ENCODE results near the gene XRCC3.
A peak's percentile ranks its signal among the peaks of the same experiment; 100 is the strongest.

The XRCC3 gene

GRCh38 chr14:103715052-103716000, at the start of gene XRCC3, which contains the start of gene ZFYVE21:
XRCC3 (minus strand) TSS chr14:103715451; CDS start chr14:103711087, 4,364 bp downstream.
ZFYVE21 (plus strand) TSS chr14:103715810; CDS start chr14:103715842, 32 bp downstream.
- DNase-seq, result peak; percentile 99

DNA sequence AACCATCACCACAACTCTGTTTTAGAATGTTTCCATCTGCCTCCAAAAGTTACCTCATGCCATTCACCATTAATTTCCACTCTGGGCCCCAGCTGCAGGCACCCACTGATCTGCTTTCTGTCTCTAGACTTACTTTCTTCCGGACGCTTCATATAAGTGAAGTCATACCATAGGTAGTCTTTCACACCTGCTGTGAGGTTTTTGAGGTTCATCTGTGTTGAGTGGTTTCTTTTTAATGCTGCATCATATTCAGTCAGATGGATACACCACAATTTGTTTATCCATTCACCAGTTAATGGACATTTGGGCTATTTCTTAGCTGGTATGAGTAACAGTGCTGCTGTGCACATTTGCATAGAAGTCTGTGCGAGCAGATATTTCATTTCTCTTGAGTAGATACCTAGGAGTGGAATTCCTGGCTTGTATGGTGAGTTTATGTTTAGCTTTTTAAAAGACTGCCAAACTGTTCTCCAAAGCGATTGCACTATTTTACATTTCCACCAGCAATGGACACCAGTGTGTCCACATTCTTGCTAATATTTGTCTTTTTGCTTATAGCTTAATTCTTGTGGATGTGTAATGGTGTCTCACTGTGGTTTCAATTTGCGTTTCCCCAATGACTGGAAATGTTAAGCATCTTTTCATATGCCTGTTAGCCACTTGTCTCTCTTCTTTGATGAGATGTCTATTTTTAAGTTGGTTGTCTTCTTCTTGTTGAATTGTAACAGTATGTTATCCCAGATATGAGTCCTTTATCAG, 48.7 kb upstream of the XRCC3 start:
- no peak for DNase-seq

- no peak for DNase-seq
Observed at GRCh38 chr14:103762541-103762940, 47.3 kb upstream of the XRCC3 start.

DNA sequence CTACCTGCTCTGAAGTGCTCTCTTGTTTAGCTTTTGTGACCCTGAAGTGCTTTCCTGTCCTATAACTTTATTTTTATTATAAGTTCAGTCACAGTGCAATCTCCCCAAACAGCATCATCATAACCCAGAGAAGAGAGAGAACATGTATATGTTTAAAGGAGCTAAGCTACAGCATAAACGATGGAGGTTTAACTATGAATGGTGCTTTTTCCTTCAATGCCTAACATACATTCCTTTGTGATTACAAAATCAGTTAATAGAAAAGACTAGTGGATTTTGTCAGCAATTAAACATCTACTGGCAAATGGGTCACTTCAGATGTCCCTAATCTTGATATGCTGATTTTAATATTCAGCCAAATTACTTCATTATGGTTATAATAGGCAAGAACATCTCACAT, 46.8 kb upstream of the XRCC3 start:
- DNase-seq, result no peak

DNA sequence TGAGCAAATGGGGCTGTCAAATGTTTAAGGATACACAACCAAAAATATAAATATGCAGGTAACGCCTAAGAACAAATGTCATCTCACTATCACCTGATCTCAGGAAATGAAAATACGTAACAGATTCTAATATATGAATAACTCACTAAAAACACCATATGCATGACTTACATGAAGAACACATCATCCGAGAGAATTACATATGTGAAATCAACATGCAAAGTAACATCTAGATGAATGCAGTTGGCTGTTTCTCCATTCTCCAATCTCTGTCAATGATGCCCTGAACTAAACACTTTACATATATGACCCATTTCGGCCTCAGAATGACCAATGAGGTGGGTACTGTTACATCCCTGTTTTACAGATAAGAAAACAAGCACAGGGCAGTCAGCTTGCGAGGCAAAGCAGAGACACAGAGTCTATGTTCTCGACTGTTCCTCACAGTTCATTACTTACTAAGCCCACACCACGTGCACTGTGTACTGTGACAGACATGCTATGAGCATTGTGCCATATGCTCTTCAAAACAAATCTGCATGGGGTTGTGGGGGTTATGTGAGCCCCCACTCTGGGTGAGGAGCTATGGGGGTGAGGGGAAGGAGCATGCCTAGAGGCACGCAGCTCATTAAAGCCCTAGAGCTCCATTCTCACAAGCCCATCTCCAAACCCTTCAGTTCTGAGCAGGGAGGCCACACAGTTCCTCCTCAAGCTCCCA, 43.0 kb upstream of the XRCC3 start:
- DNase-seq, result no peak

- no peak for DNase-seq
Observed at GRCh38 chr14:103755060-103755459, 39.8 kb upstream of the XRCC3 start.

DNA sequence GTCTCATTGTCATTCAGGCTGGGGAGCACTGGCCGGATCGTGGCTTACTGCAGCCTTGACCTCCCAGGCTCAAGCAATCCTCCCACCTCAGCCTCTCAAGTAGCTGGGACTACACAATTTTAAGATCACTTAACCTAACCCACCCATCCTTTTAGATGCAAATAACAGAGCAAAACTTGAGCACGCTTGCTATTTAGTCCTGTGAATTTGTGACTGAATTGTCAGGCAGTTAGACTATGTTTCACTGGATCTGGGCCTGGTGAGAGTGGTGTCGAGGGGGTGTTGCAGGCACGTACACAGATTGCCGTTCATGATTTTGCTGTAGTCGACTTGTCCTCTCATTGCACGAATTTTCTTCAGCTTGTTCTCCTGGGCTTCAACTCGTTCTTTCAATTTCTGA, 38.5 kb upstream of the XRCC3 start:
- DNase-seq, result no peak

DNA sequence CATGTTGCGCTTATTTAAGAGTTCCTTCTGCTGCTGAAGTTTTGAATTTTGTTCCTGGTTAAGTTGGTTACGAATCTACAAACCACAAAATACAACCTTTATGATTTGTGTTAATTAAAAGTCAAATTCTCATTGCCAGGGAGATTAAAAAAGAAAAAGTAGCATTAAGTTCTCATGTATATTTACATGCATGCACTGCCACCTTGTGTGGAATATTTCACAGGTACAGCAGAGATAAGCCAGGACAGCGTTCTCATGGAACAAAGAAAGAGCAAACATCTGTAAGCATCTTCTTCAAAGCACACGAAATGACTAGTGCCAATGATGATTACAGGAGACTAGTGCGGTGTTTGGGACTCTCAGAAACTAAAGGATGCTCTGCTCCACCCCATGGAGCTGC, 34.6 kb upstream of the XRCC3 start:
- no peak for DNase-seq

GRCh38 chr14:103749452-103749851, 34.2 kb upstream of the XRCC3 start:
- DNase-seq, result no peak

- DNase-seq, result peak; percentile 80
Observed at GRCh38 chr14:103748534-103748857, 33.2 kb upstream of the XRCC3 start.

GRCh38 chr14:103746701-103747100, 31.4 kb upstream of the XRCC3 start:
- no peak for DNase-seq

GRCh38 chr14:103745424-103745823, 30.2 kb upstream of the XRCC3 start:
- DNase-seq, result no peak

DNA sequence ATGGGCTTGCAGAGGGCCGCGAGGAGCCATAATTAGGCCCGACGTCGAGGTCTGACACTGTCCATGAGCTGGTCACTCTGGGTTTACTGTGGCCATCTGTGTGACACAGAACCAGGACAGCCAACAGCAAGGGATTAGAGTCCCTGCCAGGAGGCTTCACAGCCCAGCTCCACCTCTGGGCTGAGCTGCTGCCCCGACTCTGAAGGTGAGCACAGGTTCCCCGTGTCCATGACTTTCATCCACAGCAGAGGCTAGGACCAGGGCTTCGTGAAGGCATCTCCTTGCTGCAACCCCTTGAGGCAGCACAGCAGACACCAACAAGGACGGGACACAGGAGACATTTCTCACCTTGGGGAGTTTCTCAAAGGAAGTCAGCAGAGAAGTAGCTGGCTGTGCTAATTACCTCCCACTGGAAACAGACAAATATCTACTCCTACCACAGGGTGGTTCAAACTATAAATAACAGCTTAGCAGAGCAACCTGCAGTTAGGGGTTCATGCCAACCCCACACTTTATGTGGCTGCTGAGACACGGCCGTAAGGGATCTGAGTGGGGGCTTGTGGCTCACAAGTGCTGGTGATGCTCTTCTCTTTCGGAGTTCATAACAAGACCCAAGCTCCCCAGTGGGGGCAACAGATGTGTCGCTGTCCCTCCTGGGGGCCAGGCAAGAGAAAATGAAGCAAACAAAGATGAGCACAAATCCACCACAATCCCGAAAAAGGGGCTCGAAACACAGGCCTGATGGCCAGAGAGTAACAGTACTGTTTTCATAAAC, 29.6 kb upstream of the XRCC3 start:
- no peak for DNase-seq

- DNase-seq, result no peak
Observed at GRCh38 chr14:103743691-103744090, 28.4 kb upstream of the XRCC3 start.

DNA sequence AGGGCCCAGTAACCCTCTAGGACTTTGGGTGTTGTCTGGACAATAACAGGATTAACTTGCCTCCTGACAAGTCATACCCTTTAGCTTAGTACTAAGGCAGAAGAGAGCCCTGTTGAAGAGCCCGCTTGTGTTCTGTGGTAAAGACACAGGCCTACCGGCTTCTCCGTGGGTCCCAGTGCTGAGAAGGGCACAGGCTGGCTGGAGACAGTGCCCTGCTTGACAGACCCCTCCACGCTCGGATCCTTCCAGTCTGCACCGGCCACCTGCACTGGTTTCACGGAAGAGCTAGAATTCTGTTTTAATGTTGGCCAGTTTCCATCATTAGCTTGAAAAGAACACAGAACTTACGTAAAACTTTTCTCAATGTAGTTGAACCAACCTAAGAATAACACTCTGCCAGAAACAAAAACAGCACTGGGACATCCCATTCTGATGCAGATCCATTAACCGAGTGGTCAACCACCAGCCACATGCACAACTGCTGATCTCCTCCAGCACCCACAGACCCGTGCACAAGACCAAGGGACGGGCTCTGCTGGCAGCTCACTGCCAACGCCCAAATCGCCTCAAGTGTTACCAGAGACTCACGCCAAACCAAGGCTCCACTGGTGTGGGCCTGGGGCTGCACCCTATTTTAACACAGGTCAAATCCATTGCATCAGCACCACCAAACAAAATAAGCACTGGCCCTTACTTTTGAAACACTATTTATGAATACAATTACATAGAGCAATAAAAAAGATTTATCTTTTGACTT, 27.4 kb upstream of the XRCC3 start:
- no peak for DNase-seq

- DNase-seq, result no peak
Observed at GRCh38 chr14:103741876-103742275, 26.6 kb upstream of the XRCC3 start.

DNA sequence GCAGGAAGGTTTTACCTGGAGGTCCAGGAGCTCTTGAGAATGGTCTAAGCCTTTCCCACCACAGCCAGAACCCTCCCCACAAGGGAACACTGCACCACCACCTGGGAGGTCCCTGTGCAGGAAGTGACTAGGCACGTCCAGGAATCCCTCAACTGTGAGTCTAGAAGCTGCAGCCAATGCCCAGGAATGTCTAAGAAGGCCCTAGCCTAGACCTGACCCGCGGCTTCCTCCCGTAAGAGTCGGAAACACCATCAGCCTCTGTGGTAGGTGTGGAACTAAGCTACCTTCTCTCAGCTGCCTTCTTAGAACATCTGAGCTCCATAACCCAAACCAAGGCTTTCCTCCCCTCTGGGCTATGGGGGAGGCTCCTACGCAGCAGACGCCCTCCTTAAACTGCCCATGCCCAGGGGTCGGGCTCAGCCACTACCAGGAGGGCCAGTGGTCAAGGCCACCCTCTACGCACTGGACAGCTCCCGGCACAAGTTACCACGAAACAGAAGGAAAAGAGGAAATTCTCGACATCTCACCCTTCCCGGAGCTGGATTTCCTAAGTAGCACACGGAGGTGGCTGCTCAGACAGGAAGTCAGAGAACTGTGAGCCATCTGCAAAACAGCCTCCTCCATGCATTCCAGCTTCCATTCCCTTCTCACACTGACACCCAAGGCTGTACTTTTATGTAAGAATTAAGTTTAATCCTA, 25.9 kb upstream of the XRCC3 start:
- DNase-seq, result no peak

- no peak for DNase-seq
Observed at GRCh38 chr14:103739793-103740501, 24.7 kb upstream of the XRCC3 start.

GRCh38 chr14:103739466-103739792, 24.2 kb upstream of the XRCC3 start:
- DNase-seq, result no peak

GRCh38 chr14:103738701-103739451, 23.6 kb upstream of the XRCC3 start:
- no peak for DNase-seq

Measured in activated CD8-positive, alpha-beta memory T cell treated with anti-CD3 and anti-CD28 coated beads for 24 hours (primary cell).